Activated effector memory CD4-positive, alpha-beta T cell treated with Interleukin-2 at 50 U/mL for 16 hours (primary cell): ENCODE data around the gene FBXO15.

Source experiments
- DNase-seq: peaks from one replicate; pipeline ENCODE4 v3.0.0-alpha.2; 2020

The FBXO15 gene

DNA sequence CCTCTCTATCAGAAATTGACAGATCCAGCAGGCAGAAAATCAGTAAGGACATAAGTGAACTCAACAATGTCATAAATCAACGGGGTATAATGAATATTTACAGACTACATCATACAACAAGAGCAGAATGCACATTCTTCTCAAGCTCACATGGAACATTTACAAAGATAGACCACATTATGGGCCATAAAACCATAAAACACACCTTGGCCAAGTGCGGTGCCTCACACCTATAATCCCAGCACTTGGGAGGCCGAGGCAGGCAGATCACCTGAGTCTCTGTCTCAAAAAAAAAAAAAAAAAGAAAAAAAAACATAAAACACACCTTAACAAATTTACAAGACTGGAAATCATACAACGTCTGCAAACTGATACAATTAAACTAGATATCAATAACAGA lies 36.7 kb downstream of the FBXO15 start:
- DNase-seq: no peak

DNA sequence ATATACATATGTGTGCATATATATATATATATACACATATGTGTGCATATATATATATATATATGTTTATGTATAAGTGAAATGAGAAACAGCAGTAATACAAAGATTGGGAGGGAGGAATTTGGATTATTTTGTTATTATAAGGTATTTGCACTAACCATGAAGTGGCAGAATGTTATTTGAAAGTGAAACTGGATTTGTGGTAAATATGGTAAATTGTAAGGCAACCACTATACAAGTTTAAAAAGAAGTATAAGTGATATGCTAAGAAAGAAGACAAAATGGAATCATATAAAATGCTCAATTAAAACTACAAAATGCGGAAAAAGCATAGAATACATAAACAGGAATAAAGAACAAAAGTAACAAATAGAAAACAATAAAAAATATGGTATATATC lies 37.5 kb downstream of the FBXO15 start:
- DNase-seq: no peak

DNA sequence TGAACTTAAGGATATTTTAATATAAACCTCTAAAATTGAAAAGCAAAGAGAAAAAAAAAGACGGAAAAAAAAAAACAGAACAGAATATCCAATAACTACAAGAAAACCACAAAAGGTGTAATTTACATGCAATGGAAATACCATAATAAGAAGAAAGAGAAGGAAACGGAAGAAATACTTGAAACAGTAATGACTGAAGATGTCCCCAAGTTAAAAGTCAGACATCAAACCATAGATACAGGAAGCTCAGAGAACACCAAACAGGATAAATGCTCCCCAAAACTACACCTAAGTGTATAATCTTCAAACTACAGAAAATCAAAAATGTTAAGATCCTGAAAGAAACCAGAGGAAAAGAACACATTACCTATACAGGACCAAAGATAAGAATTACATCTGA lies 39.2 kb downstream of the FBXO15 start:
- DNase-seq: no peak

DNA sequence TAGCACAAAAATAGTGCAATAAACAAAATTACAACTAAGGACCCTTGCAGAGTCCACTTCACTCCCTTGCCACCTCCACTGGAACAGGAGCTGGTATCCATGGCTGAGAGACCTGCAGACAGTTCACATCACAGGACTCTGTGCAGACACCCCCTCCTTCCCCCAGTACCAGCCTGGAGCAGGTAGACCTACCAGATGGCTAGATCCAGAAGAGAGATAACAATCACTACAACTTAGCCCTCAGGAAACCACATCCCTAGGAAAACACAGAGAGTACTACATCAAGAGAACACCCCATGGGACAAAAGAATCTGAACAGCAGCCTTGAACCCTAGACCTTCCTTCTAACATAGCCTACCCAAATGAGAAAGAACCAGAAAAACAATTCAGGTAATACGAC lies 49.8 kb downstream of the FBXO15 start:
- no peak for DNase-seq

DNA sequence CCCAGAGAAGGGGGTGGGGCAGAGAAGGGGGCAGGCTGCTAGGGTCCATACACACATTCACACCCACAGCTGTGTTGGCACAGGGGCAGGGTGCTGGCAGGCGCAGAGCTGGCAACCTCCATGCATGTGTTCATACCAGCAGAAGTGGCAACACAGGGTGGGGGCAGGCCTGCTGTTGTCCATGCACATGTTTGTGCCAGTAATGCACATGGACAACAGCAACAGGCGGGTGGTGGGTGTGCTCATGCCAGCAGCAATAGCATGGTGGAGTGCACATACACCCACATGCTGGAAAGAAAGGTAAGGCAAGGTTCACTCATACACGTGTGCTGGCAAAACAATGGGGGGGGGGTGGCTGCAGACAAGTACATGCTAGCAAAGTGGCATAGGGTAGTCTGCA lies 54.7 kb downstream of the FBXO15 start:
- DNase-seq: no peak

DNA sequence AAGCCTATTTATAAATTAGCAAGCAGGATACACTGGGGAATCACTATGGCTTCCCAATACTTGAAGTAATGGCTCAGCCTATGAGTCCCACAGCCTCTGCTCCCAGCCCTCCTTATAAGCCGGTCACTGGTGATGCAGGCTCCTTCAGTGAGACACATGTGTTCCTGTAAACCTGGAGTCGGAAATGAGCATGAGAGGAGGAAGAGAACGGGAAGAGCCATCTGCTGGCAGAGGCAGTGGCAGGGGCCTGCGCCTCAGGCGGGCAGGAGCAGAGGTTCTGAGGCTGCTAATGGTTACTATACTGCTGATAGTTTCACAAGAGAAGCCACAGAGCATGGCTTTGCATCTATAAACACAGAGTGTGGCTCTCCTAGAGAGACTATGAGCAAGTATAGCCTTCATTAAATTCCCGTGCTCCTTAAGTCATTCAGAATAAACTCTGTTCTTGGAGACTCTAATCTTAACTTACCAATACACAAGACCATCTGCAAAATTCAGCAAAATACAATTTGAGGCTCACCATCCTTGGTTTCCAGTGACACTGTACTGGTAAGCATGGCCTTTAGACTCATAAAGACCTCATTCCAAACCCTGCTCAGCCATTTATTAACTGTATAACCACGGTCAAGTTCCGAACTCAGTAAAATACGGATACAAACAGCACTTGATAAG lies 63.3 kb downstream of the FBXO15 start:
- DNase-seq: no peak

DNA sequence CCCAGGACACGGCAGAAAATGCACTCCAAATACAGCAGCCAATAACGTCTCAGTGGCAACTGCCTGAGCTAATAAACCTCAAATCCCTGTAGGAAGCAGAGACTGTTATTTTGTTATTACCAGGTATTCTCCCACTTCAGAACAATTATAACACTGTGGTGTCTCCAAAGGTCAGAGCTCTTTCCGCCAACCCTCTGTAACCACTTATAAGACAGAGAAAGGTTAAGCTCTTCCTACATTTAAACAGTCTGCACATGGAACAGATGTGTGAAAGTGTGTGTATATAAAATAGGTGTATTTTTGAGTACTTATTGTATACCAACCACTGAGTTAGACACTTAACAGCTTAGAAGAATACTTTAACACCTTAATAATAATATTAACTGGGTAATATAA lies 64.1 kb downstream of the FBXO15 start:
- no peak for DNase-seq

DNA sequence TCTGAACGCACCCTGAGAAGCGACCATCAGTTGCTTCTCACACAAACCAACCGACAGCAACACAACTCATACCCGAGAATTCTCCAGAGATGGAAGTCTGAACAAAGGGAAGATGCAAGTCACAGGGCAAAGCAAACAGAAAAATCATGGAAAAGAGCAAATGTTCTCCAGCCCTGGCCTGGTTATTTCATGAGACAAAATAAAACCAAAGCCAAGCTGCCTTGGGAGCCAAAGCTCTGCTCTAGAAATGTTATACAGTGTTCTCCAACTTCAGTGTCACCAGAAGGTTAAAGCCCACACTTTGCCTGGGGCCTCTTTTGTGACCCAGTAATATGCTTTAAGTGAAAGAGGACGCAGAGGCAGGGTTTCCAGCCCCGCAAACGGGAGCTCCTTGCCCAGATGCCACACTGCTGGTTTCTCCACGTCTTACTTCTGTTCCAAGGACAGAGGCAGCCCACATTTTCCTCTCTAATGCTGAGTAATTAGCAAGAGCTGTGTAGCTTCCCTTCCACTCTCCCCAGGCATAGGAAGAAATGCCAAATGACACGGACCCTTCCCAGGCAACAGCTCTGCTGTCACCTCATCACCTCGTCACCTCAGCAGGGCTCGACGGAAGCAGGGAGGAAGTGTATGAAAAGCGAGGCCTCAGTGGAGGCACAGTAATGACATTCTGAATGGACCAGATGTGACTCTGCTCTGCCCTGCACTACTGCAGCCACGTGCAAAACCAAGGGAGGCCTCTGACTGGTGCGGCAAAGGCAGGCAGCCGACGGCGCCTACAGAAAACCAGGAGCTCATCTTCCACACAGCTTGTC lies 64.7 kb downstream of the FBXO15 start:
- DNase-seq: peak; percentile 12

DNA sequence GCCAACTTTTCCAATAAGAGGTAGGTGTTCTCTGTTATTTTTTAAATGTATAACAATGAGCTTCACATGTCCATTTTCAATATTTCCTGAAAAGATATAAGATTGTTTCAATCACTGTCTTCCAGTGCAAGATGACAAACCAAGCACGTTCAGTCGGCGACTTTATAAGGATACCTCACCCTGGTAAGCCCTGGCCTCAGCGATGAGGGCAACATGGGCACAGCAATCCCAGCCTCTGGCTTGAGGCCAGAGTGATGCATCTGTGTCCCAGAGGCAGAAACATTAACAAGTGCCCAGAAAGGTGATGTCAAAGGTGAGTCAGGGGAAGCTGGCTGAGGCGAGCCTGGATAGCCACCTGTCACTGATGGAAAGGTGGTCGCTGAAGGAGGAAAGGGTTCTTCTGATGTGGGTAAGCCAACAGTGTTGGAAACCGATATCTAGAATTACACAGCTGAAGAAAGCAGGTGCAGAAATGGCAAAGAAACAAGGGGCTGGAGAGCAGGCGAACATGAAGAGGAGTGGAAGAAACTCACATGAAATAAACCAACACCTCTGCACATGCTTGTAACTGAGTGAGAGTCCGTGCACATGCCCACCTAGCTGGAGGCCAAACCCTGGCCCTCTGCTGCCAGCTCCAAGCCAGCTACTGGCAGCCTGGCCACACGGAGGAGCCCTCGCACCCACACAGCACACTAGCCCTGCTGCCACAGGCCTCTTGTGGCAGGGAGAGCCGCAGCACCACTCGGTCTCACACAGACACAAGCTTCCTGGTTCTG lies 65.5 kb downstream of the FBXO15 start:
- peak; percentile 46 for DNase-seq

DNA sequence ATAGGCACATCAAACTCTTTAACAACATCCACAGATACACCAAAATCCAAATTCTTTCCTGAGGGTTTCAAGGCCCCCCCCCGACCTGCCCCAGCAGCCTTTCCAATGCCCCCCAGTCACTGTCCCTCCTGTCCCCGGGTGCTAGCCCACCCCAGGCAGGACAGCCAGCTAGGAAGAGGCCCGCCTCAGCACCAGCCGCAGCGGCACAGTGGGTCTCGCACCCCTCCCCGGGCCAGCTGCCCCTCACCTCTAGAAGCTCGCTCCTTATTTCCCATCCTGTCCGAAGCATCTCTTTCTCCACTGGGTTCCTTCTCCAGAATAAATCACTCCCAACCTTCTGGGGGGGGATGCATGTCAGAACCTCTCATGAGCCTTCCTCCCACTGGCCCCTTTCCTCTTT lies 69.4 kb downstream of the FBXO15 start:
- no peak for DNase-seq

DNA sequence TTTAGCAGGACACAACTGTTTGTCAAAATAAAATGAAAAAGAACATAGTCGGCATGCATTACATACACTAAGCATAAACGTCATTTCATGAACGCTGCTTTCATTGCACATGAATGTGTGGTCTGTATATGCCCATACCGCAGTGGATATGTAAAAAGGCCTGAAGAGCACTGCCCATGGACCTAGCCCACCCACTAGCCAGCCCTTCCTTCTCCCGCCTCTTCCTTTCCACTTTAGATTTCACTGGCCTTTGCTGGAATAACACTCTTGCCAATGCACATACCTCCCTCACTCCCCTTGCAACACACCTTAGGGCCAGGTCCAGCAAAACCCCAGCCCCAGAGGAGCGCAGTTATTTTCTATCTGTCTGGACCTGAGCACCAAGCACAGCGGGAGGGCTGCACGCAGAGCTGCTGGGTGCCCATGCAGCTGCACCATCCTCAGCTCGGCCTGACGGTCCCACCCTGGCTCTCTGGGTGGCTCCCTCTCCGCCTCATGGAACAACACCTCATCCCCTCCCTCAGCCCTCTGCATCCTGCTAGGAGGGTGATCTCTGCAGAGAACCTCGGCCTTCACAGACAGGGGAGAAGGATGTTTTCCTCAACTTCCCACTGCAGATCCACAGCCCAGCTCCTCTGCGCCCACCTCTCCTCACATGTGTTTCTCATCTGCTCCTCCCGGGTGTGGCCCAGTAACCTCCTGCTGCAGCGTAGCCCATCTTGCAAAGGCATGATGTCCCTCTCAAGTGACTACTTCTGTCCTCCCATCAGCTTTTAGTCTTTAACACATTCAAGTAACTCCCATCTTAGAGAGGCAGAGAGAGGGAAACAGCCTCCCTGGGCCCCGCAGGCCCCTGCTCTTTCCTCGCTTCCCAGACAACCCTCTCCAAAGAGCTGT lies 72.7 kb downstream of the FBXO15 start:
- DNase-seq: no peak

DNA sequence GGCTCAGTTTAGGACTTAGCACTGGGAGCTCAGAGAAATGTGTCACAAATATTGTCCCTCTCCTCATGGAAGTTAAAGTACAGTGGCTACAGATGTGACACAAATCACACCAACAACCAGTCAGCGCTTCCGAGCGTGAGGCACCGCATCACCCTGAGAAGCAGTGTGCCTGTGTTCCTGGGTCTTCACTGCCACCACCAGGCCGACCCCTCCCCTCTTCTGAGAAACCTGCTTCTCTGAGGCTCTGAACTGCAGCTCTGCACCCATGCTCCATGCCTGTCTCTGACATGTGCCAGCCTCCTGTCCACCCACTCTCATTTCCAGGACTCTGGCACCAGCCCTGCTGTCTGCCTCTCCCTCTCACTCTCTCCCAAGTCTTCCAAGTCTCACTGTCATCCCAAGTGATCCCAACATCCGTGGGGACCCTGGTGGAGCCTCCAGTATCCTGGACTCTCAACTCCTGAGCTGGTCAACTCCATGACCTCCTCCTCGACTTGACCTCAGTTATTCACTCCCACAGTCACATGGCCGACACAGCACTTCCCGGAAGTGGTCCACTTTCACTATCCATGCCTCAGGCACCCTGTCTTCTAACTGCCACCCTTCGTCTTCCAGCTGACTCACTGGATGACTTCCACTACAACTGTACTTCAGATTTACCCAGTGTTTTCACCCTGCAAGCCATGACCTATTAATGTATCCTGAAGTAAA lies 73.5 kb downstream of the FBXO15 start:
- DNase-seq: no peak

DNA sequence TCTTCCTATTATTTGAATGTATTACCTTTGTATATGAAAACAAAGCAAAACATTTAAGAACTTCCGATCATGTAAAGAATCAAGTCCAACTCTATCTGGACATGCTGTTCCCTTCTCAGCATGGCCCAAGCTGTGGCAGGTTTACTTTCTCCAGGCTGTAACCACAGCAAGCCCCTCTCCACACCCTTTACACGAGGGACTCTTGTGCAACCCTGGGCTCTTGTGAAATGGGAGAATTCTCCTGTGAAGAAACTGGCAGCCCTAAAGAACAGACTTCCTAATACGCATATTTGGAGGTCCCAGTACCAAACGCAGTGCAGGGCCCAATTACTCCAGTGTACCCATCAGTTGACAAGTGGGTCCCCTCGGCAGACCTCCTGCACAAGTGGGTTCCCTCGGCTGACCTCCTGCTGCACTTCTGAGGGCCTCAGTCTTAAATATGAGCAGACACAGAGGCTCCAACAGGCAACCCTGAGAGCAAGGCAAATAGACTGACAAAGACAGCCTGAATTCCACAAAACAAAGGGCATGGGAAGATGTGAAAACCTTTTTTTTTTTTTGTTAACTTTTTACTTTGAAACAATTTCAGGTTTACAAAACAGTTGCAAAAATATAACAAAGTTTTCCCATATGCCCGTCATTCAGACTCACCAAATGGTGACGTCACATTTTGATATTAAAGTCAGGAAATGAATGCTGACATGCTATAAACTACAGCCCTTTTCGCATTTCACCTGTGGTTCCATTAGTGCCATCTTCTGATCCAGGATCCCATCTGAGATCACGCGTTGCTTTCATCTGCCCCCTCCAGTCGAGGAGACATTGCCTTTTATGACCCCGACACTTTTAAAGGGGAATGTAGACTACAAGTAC lies 78.2 kb downstream of the FBXO15 start:
- no peak for DNase-seq

DNA sequence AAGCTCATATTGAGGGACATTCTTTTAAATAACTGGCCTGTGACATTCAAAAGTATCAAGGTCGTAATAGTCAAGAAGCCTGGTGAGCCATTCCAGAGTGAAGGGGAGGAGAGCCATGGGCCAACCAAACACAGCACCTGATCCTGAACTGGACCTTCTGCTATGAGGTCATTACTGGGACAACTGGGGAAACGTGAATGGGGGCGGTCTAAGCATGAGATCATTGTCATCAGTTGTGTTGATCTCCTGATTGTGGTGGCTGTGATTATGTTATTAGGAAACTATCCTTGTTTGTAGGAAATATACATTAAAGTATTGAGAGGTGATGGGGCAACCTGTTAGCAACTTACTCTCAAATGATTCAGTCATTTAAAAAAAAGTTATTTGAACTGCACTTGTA lies 79.3 kb downstream of the FBXO15 start:
- no peak for DNase-seq

DNA sequence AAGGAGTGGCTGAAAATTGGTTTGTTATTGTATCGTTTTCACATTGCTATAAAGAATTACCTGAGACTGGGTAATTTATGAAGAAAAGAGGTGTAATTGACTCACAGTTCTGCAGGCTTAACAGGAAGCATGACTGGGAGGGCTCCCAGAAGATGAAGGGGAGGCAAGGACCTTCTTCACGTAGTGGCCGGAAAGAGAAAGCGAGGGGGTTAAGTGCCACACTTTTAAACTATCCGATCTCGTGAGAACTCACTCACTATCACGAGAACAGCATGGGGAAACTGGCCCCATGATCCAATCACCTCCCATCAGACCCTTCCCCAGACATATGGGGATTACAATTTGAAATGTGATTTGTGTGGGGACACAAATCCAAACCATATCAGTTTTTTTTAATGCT lies 81.6 kb downstream of the FBXO15 start:
- no peak for DNase-seq

DNA sequence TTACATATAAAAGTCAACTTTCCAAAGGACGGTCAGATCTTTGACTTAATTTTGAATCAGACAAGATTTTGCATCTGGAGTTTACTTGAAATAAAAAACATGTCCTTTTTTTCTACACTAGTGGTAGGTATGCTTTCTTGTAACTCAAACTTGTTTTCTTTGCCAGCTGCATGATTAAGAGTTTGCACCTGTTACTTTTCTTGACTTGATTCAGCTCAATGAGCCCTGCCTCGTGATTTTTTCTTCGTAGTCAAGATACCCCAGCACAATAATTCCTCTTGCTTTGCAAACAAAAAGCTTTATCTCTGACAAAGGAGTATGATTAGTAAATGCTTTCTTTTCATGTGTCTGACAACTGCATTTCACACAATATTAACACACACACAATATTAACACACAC lies 82.3 kb downstream of the FBXO15 start:
- DNase-seq: no peak

DNA sequence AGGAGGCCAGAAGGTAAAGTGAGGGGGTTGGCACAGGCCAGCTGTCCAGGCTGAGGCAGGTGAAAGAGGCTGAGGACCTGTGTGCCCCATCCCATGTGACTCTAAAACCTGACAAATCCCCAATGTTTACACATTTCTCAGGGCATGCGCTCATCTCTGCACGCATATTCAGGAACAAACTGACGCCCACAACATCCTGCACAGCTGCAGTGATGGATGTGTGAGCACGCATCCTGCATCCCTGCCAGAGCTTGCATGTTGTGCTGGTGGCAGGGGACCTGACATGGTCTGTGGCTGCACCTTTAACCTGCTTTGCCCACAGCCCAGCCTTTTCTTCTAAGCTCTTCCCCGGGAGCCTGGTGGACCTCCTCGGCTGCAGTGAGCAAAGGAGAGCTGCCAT lies 83.1 kb downstream of the FBXO15 start:
- no peak for DNase-seq

DNA sequence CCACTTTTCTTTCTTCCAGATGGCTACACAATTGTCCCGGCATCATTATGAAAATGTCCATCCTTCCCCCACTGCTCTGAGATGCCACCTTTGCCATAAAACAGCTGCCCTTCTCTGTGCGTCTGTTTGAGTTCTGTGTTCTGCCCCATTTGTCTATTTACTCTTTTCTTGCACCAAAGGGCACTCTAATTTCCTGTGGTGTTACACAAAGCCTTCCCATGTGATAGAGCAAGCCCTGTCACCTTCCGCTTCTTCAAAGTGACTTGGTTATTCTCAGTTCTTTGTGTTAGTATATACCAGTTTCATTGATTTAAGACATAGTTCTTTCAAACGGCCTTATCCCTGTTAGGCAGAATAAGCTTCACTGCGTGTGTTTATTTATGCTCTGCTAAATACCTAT lies 84.1 kb downstream of the FBXO15 start:
- no peak for DNase-seq

DNA sequence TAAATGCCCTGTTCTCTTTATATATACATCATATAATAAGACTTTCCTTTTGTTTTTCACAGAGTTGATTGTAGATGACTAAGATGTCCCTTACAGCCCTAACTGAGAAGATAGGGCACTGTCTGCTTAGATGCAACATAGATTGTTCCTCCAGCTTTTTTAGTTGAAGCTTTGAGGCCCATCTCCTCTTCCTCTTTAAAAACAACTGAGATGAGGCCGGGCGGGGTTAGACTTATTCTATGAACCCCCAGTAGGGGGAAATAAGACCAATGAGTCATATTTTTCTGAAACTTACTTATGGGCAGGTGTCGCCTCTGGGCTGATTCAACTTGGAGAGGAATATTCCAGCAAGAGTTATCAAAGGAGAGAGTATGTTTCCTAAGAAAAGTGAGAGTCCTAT lies 84.6 kb downstream of the FBXO15 start:
- DNase-seq: no peak

DNA sequence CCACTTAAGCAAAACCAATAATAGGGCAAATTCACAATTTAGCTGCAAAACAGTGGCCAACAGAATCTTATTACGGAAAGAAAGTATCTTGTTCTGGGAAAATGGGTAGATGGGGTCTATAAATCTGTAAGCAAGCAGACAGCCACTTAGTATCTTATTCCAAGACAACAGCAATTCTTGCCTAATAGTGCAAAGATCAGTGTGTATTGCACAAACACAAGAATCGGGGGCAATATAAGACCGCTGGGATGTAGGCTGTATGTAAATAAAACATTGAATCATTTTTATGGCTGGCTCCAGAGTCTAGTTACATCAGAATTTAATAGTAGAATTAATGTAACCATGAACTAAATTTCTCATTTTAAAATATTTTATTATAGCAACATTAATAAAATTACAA lies 85.6 kb downstream of the FBXO15 start:
- no peak for DNase-seq

DNA sequence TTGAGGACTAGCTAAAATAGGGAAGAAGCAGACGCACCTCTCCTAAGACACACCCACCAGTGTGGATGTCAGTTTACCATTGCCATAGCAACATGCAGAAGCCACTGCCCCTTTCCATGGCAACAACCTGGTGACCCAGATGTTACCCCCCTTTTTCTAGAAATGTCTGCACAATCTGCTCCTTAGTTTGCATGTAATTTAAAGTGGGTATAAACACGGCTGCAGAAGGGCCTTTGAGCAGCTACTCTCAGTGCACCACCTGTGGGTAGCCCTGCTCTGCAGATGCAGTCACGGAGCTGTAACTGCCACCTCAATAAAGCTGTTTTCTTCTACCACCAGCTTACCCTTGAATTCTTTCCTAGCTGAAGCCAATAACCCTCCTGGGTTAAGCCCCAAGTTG lies 87.1 kb downstream of the FBXO15 start:
- no peak for DNase-seq
